HG02798 (cell line): ENCODE results near the gene LYPLAL1.

Source experiments
- ATAC-seq: cut with Tn5 transposase; IDR thresholded peaks from one replicate; pipeline ENCODE4 v1.9.1; 2021; ENCODE audit warnings: mild to moderate bottlenecking; ENCODE audit not compliant: unreplicated experiment, poor library complexity

Gene LYPLAL1

DNA sequence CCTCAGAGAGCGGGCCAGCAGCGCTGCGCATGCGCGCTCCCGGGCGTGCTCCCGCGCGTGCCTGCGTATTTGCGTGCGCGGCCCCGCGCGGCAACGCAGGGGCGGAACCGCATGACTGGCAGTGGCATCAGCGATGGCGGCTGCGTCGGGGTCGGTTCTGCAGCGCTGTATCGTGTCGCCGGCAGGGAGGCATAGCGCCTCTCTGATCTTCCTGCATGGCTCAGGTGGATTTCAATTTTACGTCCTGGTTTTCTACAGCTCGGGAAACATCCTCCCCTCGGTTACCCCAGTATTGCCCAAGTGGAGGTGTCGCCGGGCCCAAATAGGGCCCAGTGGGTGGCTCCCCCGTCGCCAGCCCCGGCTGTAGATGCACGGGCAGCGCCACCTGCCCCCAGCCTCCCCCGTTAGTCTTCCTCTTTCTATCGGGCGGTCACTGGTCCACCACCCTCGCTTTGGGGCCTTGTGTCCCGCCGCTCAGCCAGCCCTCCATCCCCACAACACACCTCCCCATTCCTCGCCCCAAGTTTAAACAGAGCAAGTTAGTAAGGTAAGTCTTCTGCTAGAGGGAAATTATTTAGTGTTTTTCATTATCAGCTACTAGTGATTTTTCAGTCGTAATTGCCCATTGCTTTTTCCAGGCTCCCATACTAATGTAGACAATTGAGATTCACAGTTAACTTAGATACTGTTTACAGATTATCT lies at the start of gene LYPLAL1:
LYPLAL1 (plus strand) TSS at position 121 of the 702 bp plus-strand sequence; CDS start at position 134, 13 bp downstream.
- peak; percentile 82 for ATAC-seq

DNA sequence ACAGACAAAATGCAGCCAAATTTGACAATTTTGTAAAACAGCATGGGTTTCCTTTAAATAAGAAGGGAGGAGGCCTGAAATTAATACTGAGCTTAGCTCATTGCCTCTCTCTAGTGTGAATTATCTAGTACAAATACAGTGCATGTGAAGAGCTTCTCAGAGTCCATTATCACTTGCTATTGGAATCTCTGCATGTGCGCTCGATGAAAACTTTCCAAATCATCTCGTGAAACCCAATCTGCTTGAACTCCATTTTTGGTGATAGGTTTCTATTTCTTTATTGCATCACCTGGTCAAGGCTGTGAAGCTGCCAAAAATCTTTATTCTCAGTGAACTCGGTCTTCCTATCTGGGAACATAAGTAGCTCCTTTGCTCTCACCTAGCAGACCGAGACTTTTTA lies 49.5 kb upstream of the LYPLAL1 start:
- no peak for ATAC-seq

- ATAC-seq: no peak
These were observed 48.3 kb upstream of the LYPLAL1 start for GRCh38 chr1:219125342-219125741.

GRCh38 chr1:219126377-219126776 lies 47.3 kb upstream of the LYPLAL1 start:
- no peak for ATAC-seq

GRCh38 chr1:219128957-219129356 lies 44.7 kb upstream of the LYPLAL1 start:
- ATAC-seq: no peak

GRCh38 chr1:219130366-219130935 lies 43.2 kb upstream of the LYPLAL1 start:
- ATAC-seq: no peak

DNA sequence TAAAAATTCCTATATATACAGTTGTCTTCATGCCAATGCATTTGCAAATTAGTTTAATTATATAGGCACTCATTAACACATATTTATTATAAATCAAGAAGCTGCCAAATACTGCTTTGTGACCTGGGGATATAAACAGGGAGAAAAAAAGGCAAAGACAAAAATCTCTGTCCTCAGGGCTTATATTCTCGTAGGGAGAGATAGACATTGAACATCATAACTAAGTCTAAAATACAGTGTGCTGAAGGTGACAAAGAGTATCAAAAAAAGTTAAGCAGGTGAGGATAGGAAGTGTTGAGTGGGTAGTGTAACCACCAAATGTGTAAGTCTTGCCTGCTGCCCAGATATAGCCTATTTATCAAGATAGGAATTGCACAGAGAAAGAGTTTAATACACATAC lies 40.7 kb upstream of the LYPLAL1 start:
- ATAC-seq: no peak

GRCh38 chr1:219138747-219139146 lies 34.9 kb upstream of the LYPLAL1 start:
- no peak for ATAC-seq

DNA sequence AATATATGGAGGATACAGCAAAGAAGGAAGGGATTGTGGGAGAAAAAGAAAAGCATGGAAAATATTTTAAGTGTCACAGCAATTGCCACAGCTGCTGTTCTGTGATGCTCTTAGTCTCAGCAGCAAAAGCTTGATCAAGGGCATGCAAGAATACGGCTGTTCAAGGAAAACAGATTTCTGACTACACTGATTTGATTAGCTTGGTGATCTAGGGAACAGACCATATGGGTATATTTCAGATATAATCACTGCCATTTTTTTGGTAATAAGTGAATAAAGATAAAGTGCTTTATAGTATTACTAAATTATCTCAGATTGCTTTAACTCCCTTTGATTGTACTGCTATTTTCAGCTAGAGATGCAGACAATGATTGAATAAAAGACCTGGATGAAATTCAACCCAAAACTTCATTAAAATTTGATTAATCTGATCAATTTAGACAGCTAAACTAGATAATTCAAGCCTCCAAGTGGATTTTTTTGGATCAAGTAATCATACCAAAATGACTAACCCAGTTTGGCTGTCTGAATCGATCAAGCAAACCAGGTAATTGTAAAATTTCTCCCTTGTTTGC lies 33.3 kb upstream of the LYPLAL1 start:
- no peak for ATAC-seq

DNA sequence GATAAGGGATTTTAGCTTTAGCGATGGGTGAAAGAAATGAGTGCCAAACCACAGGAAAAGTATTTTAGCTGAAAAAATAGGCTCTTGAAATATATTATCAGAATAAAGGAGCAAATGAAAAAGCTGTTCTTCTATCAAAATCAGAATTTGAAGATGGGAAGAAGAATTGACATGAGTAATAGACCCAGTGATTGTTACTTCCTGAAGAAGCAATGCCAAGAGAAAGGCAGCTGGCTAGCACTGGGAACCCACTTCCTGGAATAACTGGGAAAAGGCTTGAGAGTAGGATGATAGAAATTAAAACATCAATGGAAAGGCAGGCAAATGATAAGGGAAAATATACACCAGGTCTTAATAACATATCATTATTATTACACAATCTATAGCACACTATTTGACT lies 29.9 kb upstream of the LYPLAL1 start:
- ATAC-seq: no peak

DNA sequence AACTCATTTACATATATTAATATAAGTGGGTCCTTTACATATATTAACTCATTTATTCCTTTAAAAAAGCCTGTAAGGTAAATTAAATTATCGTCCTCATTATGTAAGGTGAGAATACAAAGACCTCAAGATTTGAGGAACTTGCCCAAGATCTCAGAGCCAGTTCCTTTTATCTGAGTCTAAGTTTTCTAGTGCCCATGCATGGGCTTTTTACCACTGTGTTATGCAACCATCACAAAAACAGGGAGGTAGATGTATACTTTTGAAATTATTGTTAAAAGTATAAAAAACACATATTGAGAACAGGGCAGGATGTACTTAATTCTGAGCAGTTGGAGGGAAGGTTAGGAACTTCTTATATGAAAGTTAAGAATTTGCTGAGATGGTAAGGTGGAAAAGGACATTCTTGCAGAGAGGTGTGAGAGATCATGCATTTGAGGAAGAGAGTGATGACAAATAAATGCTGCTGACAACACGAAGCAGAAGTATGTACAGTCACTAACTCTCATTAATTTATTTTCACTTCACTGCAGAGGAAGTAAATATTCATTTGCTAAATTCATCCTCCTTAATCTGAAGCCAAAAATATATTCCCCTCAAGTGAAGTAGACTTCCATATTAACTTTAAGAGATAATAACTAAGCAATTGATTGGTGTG lies 28.9 kb upstream of the LYPLAL1 start:
- ATAC-seq: no peak

- no peak for ATAC-seq
These were observed 26.1 kb upstream of the LYPLAL1 start for GRCh38 chr1:219147571-219148019.

DNA sequence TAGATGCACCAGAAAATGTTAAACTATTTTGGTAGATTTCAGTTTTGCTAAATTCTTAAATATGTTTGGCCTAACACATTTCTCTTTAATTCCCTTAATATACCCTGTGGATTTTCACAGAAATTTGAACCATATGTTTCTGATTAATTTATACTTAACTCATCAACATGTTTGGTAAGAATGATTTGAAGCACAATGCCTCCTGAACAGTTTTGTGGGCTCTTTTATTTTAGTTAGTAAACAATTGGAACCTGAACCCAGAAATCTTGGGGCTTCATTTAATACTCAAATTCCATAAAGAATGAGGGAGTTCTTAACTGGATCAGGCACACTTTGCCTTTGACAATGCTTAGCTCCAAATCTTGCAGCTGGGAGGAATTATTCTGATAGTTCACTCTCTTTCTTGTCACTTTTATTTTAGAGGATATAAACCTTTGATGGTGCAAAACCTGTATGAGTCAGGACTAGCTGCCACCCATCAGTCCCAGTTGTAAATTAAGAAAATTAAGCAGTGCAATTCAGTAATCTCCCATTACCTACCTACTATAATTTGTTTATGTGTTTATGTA lies 24.6 kb upstream of the LYPLAL1 start:
- no peak for ATAC-seq

- ATAC-seq: no peak
These were observed 23.7 kb upstream of the LYPLAL1 start for GRCh38 chr1:219149953-219150352.

- ATAC-seq: no peak
These were observed 22.8 kb upstream of the LYPLAL1 start for GRCh38 chr1:219150913-219151312.

GRCh38 chr1:219151467-219151866 lies 22.2 kb upstream of the LYPLAL1 start:
- ATAC-seq: no peak

DNA sequence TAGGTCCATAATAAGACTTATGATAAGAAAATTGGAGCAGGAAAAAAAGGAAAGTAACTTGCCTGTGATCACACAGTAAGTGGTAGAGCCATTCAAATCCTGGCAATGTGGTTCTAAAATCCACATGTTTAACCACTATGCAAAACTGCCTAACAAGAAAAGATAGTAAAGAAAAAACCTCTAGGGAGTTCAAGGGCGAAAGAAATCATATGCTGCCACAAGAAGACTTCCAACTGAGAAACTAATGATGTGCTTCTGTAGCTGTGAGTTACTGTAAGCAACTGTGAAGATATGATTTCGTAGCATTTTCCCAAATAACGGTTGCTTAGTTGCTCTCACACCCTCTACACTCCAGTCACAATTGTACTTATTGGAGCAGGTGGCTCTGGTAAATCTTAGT lies 20.9 kb upstream of the LYPLAL1 start:
- peak; percentile 59 for ATAC-seq

DNA sequence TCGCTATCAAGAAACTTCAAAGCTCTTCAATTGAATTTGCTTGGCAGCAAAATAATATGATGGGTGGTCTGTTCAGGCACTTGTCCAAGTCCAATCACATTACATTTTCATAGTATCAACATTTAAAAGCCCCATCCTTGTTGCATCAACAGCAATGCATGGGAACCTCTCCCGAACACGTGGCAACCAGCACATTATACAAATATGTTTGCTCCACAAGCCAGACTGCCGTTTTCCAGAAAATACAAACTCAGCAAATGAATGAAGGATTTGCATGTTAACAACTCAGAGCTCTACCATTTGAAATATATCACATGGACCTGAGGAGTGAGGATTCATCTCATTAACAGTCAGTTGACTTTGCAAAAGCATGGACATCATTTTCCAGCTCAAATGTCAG lies 20.0 kb upstream of the LYPLAL1 start:
- no peak for ATAC-seq

DNA sequence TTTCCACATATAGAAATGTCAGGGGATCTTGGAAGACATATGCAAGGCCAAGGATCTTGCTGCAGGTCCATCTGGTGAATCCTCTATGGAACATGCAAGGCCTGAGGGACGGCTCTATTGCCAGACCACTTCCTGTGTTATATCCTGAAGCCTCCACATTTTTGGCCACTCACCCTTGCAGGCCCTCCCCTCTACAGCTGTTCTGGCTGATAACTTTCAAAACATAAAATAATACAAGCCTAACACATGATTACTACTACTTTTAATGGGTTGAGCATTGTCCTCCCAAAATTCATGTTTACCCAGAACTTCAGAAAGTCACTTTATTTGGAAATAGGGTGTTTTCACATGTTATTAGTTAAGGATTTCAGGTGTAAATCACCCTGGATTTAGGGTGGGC lies 18.5 kb upstream of the LYPLAL1 start:
- ATAC-seq: no peak

- ATAC-seq: peak; percentile 93
These were observed 13.6 kb upstream of the LYPLAL1 start for GRCh38 chr1:219159946-219160645.
